ENCODE results near the gene ROMO1.

Gene ROMO1

GRCh38 chr20:35730583-35731468, 31.6 kb downstream of the ROMO1 start:
- TF ChIP-seq CTCF (IDR thresholded peaks at IDR 0.05), result no peak

- no peak for TF ChIP-seq CTCF (IDR thresholded peaks at IDR 0.05)
Measured at GRCh38 chr20:35731469-35731788, 32.2 kb downstream of the ROMO1 start.

DNA sequence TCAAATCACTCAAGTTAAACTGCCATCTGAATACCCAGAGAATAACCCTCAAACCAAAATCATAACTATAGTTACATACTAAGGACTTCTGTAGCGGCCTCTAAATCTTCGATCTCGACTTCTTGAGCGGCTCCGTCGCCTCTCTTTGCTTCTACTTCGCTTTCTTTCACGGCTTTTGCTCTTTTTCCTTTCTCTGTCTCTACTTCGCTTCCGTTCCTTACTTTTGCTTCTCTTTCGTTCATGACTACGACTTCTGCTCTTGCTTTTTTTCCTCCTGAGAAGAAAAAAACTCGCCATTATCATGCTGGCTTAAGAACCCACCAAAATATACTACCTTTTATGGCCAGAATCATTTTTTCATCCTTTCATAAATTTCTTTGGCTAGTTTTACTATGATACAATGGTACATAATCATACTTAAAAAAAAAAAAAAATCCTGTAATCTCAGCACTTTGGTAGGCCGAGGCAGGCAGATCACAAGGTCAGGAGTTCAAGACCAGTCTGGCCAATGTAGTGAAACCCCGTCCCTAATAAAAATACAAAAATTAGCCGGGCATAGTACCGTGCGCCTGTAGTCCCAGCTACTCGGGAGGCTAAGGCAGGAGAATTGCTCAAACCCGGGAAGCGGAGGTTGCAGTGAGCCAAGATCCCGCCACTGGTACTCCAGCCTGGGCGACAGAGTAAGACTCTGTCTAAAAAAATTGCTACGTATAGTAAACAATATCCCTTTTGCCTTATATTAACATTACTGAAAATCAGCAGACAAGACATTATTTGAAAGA, 32.8 kb downstream of the ROMO1 start:
- TF ChIP-seq CTCF (IDR thresholded peaks at IDR 0.05), result no peak

- TF ChIP-seq CTCF (IDR thresholded peaks at IDR 0.05), result no peak
Measured at GRCh38 chr20:35732644-35732982, 33.4 kb downstream of the ROMO1 start.

DNA sequence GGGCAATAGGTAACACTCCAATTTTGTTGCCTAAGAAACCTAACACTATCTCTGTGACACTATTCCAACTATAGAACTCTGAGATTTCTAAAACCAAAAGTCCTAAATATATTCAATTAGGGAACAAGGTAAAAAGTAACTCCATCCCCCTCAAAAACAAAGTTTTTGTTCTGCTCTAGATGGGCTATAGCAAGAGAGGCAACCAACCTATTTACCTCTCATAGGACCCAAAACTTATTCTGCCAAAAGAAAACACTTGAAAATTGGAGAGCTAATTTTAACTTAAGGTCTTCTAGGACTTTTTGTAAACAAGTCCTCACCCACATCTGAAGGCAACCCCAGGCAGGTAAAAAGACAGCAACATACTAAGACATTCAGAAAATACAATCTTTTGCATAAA, 35.2 kb downstream of the ROMO1 start:
- no peak for TF ChIP-seq CTCF (IDR thresholded peaks at IDR 0.05)

DNA sequence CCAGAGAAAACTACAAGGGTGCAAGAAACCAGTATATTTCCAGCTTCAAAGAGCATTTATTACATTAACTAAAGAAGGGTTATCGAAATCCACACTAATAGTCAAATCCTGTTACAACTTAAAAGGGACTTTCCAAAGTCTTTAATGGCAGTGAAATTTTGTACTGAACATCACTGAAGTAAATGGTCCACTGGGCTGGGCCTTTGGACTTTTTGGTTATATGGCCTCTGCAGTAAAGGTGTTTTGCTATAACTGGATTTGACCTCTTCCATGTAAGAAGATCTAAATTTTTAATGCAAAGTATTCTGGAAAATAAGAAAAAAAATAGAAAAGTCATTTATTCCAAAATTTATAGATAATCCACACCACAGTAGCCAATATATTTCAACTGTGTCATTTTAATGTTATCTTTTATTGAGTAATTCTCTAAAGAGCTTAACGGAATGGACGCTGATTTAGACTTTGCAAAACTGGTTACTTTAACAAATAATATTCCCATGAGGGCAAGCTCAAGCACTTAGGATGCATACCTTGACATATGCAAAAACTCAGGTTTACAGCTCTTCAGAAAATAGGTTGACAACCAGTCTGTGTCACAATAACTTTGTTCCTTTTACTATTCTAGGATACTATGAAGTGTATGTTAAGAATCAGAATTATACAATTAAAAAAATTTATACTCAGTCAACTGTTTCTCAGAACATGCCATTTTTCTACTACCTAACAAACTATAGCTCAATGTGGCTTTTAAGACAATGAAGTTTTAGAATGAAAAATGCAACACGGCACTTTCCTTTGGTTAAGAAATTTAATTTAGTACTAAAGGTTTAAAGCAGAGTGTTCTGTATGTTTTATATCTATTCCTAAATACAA, 35.8 kb downstream of the ROMO1 start:
- no peak for TF ChIP-seq CTCF (IDR thresholded peaks at IDR 0.05)

- no peak for TF ChIP-seq CTCF (IDR thresholded peaks at IDR 0.05)
Measured at GRCh38 chr20:35735826-35736470, 36.7 kb downstream of the ROMO1 start.
